HCT116 (cell line): ENCODE data around the gene FREM3. TPM values are rescaled to one million over a fixed set of nuclear protein-coding genes. Genes with fewer than 3 reads are reported as not detected.

ENCODE experiments used
- ATAC-seq: fragments of 200-7000 bp; cut with Tn5 transposase; 2 replicates; pipeline ENCODE4 v1.9.1; 2020; ENCODE audit warnings: mild to moderate bottlenecking, moderate library complexity
- BruUV-seq: library from RNA; stranded (reverse); fragments of 400-500 nt; replicated peaks from 2 replicates; lab custom pipeline; 2021; lab: Mats Ljungman, UMichigan
- CTCF ChIA-PET: fragments of 300-600 bp; sonication (Branson Sonifier 250); formaldehyde crosslinking; loops from one replicate; lab custom pipeline; 2021; ENCODE audit warnings: antibody characterized with exemption; lab: Charles Lee
- POLR2A ChIA-PET: fragments of 300-600, 350-600 bp; sonication (Branson Sonifier 250); formaldehyde crosslinking; loops from one replicate; lab custom pipeline; 2021; ENCODE audit warnings: antibody characterized with exemption; lab: Charles Lee
- RAD21 ChIA-PET, 2 experiments: fragments of 300-600 bp; sonication (Branson Sonifier 250); formaldehyde crosslinking; loops; one replicate each; lab custom pipeline; 2023; ENCODE audit warnings: low total read pairs in 2 of 2; ENCODE audit not compliant: uncharacterized antibody in 2 of 2, unreplicated experiment in 2 of 2, low non-redundant PET in 1 of 2; lab: Charles Lee
- DNase-seq: peaks from one replicate; pipeline ENCODE4 v3.0.0-alpha.2; 2010; ENCODE audit warnings: low read depth, low spot score
- H2AFZ ChIP-seq: fragments of 200-600 bp; shearing (Covaris generic), sonication (generic); 2 replicates; pipeline ENCODE4 v1.6.1; 2017; ENCODE audit warnings: low read depth, mixed run types, mixed read lengths, antibody characterized with exemption, low read length; ENCODE audit not compliant: poor library complexity, severe bottlenecking
- H3K27ac ChIP-seq: 2 replicates; pipeline ENCODE4 v1.5.1; 2012; ENCODE audit warnings: low read depth, low read length
- H3K27me3 ChIP-seq: fragments of 200-600 bp; sonication (generic); 2 replicates; pipeline ENCODE4 v1.6.1; 2016; ENCODE audit warnings: mixed run types, low read length, mixed read lengths; ENCODE audit not compliant: insufficient read depth
- H3K36me3 ChIP-seq, 2 experiments: fragments of 200-500 bp in 1 of 2; fragments of 200-600 bp in 1 of 2; sonication (Bioruptor generic) in 1 of 2; sonication (generic) in 1 of 2; 2 replicates each; pipeline versions ENCODE4 v1.5.1 to v1.6.1; 2014 to 2016; ENCODE audit warnings: low read length in 2 of 2, inconsistent platforms in 1 of 2, mixed read lengths in 1 of 2, mixed run types in 1 of 2; ENCODE audit not compliant: insufficient read depth in 2 of 2, control insufficient read depth in 1 of 2
- H3K4me1 ChIP-seq, 2 experiments: fragments of 200-600 bp in 1 of 2; sonication (generic) in 1 of 2; 2 replicates each; pipeline versions ENCODE4 v1.5.1 to v1.6.1; 2012 to 2017; ENCODE audit warnings: low read length in 2 of 2, inconsistent platforms in 1 of 2, mild to moderate bottlenecking in 1 of 2, mixed read lengths in 1 of 2, mixed run types in 1 of 2, moderate library complexity in 1 of 2; ENCODE audit not compliant: insufficient read depth in 2 of 2, control insufficient read depth in 1 of 2
- H3K4me2 ChIP-seq: fragments of 200-600 bp; sonication (generic); 2 replicates; pipeline ENCODE4 v1.6.1; 2017; ENCODE audit warnings: mixed run types, low read length, mixed read lengths
- H3K4me3 ChIP-seq, 2 experiments: fragments of 200-600 bp in 1 of 2; sonication (generic) in 1 of 2; replicated peaks in 1 of 2; 2 replicates each; pipeline ENCODE4 v1.5.1; 2011 to 2016; ENCODE audit warnings: low read length in 2 of 2, control low read depth in 1 of 2, low read depth in 1 of 2, mild to moderate bottlenecking in 1 of 2, mixed read lengths in 1 of 2, mixed run types in 1 of 2
- H3K79me2 ChIP-seq: fragments of 200-600 bp; sonication (generic); 2 replicates; pipeline ENCODE4 v1.6.1; 2017; ENCODE audit warnings: mild to moderate bottlenecking, mixed run types, low read length, moderate library complexity, mixed read lengths; ENCODE audit not compliant: insufficient read depth
- H3K9ac ChIP-seq: fragments of 200-600 bp; sonication (generic); 2 replicates; pipeline ENCODE4 v1.6.1; 2016; ENCODE audit warnings: low read length, mixed read lengths
- H3K9me2 ChIP-seq: fragments of 200-600 bp; sonication (generic), shearing (Covaris generic); 2 replicates; pipeline ENCODE4 v1.6.1; 2017; ENCODE audit warnings: mixed run types, mild to moderate bottlenecking, moderate library complexity; ENCODE audit not compliant: insufficient read depth
- H3K9me3 ChIP-seq, 2 experiments: fragments of 200-500 bp in 1 of 2; fragments of 200-600 bp in 1 of 2; sonication (Bioruptor generic) in 1 of 2; sonication (generic) in 1 of 2; 2 replicates each; pipeline ENCODE4 v1.6.1; 2014 to 2017; ENCODE audit warnings: low read length in 2 of 2, mixed read lengths in 2 of 2, inconsistent platforms in 1 of 2, low read depth in 1 of 2, mild to moderate bottlenecking in 1 of 2, mixed run types in 1 of 2, moderate library complexity in 1 of 2; ENCODE audit not compliant: control insufficient read depth in 1 of 2, insufficient read depth in 1 of 2
- H4K20me1 ChIP-seq: fragments of 200-600 bp; sonication (generic), shearing (Covaris generic); 2 replicates; pipeline ENCODE4 v1.6.1; 2017; ENCODE audit warnings: mixed run types, mild to moderate bottlenecking, moderate library complexity; ENCODE audit not compliant: insufficient read depth
- CBX3 ChIP-seq: IDR thresholded peaks from 2 replicates; pipeline ENCODE4 v1.6.1; 2012; ENCODE audit warnings: low read depth
- CEBPB ChIP-seq: IDR thresholded peaks from 2 replicates; pipeline ENCODE4 v1.6.1; 2012; ENCODE audit warnings: low read depth
- EGR1 ChIP-seq: IDR thresholded peaks from 2 replicates; pipeline ENCODE4 v1.6.1; 2012; ENCODE audit warnings: low read depth
- FOSL1 ChIP-seq: IDR thresholded peaks from 2 replicates; pipeline ENCODE4 v1.6.1; 2012; ENCODE audit warnings: low read depth
- POLR2AphosphoS5 ChIP-seq: IDR thresholded peaks from 2 replicates; pipeline ENCODE4 v1.6.1; 2011; ENCODE audit warnings: mild to moderate bottlenecking, low read depth, low read length, moderate library complexity
- RAD21 ChIP-seq: IDR thresholded peaks from 2 replicates; pipeline ENCODE4 v1.6.1; 2012; ENCODE audit warnings: low read depth, mild to moderate bottlenecking
- SIN3A ChIP-seq: IDR thresholded peaks from 2 replicates; pipeline ENCODE4 v1.6.1; 2012; ENCODE audit warnings: low read depth
- YY1 ChIP-seq: IDR thresholded peaks from 2 replicates; pipeline ENCODE4 v1.6.1; 2011; ENCODE audit warnings: low read length, low read depth, moderate library complexity, mild to moderate bottlenecking; ENCODE audit not compliant: insufficient replicate concordance; ENCODE audit errors: extremely low read depth
- intact Hi-C: fragments of 100-400 bp; cut with micrococcal nuclease; formaldehyde crosslinking; loops from 2 replicates; pipeline ENCODE4 v1.10.0; 2022
- total RNA-seq: library from RNA; stranded (reverse); gene quantifications from one replicate; pipeline ENCODE4 v1.2.1, GENCODE V29; 2021; ENCODE audit not compliant: unreplicated experiment
- TF ChIP-seq, protein P1 (sequence below), 3 experiments: fragments of 200-600 bp in 1 of 3; sonication (generic) in 1 of 3; IDR thresholded peaks in 2 of 3; conservative IDR thresholded peaks in 1 of 3; 2 replicates each; pipeline ENCODE4 v1.5.1; 2012 to 2017; ENCODE audit warnings: low read depth in 2 of 3, low read length in 2 of 3, antibody characterized with exemption in 1 of 3, borderline replicate concordance in 1 of 3, control low read depth in 1 of 3, mild to moderate bottlenecking in 1 of 3, mixed read lengths in 1 of 3, mixed run types in 1 of 3, moderate library complexity in 1 of 3; ENCODE audit not compliant: insufficient read depth in 1 of 3
- TF ChIP-seq, protein P2 (sequence below): IDR thresholded peaks from 2 replicates; pipeline ENCODE4 v1.6.1; 2012; ENCODE audit warnings: low read depth

The FREM3 gene
- total RNA-seq, 1 experiment from 2014 or later = not detected

DNA sequence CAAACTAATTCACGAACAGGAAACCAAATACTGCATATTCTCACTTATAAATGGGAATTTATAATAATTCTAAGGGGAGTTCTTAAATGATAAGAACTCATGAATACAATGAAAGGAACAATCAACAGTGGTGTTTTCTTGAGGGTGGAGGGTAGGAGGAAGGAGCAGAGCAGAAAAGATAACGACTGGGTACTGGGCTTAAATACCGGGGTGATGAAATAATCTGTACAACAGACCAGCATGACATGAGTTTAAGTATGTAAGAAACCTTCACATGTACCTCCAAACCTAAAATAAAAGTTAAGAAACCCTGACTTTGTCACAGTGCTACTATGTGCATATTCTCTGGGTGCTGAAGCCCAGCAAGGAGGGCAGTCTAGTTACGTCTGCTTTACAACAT is 6.6 kb downstream of the FREM3 start (continued):
- no peak for TF ChIP-seq EGR1
- no peak for TF ChIP-seq FOSL1
- TF ChIP-seq SIN3A = no peak

DNA sequence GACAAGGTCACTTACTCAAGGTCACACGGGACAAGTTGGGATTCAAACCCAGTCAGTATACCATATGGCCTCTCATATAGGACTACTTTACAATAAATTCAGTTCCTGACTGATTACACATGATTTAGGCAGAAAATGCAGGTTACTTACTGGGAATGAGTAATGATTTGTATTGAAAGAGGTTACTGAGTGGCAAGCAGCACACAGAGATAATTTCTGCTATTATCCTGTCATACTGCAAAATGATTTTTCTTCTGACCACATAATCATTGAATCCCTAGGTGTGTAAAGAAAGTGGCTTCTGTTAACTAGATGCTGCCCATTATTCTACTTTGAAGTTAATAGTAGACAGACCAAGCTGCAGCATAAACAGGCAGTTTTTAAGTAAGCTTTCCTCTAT is 8.2 kb downstream of the FREM3 start:
- Histone ChIP-seq H3K4me3 (no peak overlapping the region), H3K36me3 (no peaks in the 10 kb centered on the region), H3K27me3 (no peaks in the 10 kb centered on the region), H4K20me1 (no peaks in the 10 kb centered on the region), H3K9ac (no peak overlapping the region)
- CTCF ChIA-PET = no interaction called here
- RAD21 ChIA-PET = no interaction called here
- ATAC-seq (no peak), DNase-seq (no peak)
- no TSS peak for BruUV-seq
- POLR2A ChIA-PET = no interaction called here
- TF ChIP-seq CBX3 = no peak
- TF ChIP-seq YY1 = no peak
- TF ChIP-seq, protein P1, sequence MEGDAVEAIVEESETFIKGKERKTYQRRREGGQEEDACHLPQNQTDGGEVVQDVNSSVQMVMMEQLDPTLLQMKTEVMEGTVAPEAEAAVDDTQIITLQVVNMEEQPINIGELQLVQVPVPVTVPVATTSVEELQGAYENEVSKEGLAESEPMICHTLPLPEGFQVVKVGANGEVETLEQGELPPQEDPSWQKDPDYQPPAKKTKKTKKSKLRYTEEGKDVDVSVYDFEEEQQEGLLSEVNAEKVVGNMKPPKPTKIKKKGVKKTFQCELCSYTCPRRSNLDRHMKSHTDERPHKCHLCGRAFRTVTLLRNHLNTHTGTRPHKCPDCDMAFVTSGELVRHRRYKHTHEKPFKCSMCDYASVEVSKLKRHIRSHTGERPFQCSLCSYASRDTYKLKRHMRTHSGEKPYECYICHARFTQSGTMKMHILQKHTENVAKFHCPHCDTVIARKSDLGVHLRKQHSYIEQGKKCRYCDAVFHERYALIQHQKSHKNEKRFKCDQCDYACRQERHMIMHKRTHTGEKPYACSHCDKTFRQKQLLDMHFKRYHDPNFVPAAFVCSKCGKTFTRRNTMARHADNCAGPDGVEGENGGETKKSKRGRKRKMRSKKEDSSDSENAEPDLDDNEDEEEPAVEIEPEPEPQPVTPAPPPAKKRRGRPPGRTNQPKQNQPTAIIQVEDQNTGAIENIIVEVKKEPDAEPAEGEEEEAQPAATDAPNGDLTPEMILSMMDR (IDR thresholded peaks at IDR 0.05 in 2 of 3, conservative IDR thresholded peaks at IDR 0.05 in 1 of 3; ENCODE audit: borderline replicate concordance in 1 of 3, insufficient read depth in 1 of 3, low read depth in 2 of 3, low read length in 2 of 3) = no peak
- no peak for TF ChIP-seq RAD21
- TF ChIP-seq, protein P2, sequence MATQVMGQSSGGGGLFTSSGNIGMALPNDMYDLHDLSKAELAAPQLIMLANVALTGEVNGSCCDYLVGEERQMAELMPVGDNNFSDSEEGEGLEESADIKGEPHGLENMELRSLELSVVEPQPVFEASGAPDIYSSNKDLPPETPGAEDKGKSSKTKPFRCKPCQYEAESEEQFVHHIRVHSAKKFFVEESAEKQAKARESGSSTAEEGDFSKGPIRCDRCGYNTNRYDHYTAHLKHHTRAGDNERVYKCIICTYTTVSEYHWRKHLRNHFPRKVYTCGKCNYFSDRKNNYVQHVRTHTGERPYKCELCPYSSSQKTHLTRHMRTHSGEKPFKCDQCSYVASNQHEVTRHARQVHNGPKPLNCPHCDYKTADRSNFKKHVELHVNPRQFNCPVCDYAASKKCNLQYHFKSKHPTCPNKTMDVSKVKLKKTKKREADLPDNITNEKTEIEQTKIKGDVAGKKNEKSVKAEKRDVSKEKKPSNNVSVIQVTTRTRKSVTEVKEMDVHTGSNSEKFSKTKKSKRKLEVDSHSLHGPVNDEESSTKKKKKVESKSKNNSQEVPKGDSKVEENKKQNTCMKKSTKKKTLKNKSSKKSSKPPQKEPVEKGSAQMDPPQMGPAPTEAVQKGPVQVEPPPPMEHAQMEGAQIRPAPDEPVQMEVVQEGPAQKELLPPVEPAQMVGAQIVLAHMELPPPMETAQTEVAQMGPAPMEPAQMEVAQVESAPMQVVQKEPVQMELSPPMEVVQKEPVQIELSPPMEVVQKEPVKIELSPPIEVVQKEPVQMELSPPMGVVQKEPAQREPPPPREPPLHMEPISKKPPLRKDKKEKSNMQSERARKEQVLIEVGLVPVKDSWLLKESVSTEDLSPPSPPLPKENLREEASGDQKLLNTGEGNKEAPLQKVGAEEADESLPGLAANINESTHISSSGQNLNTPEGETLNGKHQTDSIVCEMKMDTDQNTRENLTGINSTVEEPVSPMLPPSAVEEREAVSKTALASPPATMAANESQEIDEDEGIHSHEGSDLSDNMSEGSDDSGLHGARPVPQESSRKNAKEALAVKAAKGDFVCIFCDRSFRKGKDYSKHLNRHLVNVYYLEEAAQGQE = no peak
- TF ChIP-seq POLR2AphosphoS5 = no peak
- no peak for TF ChIP-seq CEBPB
- TF ChIP-seq, all 23 proteins: peak for 0
- H3K4me1 ChIP-seq = no peaks in the 10 kb centered on the region
- no peak overlapping the region for H3K27ac ChIP-seq
- intact Hi-C loops = no loop called here
- H3K4me2 ChIP-seq = no peak overlapping the region
- H3K9me2 ChIP-seq = no peaks in the 10 kb centered on the region
- no peaks in the 10 kb centered on the region for H3K79me2 ChIP-seq
- no peaks in the 10 kb centered on the region for H3K9me3 ChIP-seq
- no peak overlapping the region for H2AFZ ChIP-seq
